ENCODE results near the gene NHERF1. TPM values are rescaled to one million over a fixed set of nuclear protein-coding genes. Genes with fewer than 3 reads are reported as not detected.
A peak's percentile ranks its signal among the peaks of the same experiment; 100 is the strongest.

The NHERF1 gene
- total RNA-seq, 1 donor: 22.1 TPM

DNA sequence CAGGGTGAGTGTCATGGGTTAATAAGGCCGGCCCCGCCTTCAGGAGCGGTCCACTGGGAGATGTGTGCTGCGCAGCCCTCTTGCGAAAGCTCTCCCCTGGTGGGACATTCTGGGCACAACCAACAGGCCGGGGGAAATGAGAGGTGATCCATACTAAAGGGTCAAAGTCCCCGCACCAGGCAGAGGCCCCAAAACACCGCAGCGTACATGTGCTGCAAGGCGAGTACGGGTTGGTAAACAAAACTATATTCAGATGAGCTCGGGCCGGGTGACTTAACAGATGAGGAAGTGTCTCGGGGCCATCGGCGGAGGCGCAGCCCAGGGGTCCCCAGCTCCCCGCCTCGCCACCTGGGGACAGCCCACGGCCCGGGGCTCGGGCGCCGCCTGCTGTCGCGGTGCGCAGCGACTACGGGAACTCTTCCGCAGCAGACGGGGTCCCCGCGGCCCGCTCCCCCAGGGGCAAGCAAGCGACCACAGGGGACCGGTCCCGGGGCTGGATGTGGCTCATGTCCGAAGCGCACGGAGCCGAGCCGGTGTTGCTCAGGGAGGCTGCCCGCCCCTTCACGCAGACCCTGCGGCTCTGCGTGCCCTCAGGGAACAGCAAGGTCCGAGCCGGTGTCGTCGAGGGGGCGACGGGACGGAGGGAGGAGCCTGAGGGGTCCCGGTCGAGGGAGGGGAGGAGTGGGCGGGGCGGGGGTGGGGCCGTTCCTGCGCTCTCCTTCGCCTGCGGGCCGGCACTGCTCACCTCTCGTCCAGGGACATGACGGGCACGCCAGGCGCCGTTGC, 11.7 kb upstream of the NHERF1 start, which contains the start of gene RAB37:
Gene RAB37, plus strand, starts transcription at position 744 of the 786 bp plus-strand sequence. Its CDS starts 17 bp downstream, at position 761.
- Histone ChIP-seq H3K4me3 (ENCODE audit: insufficient read depth, low read length) (peak within 1 kb of the TSS; percentile 7), H3K27ac (ENCODE audit: low read depth, low read length) (no peak within 1 kb of the TSS), H3K27me3 (ENCODE audit: insufficient read depth, low read length) (peaks cover 63% of the 10 kb centered on the region), H3K4me2 (ENCODE audit: insufficient read depth, low read length) (peak within 1 kb of the TSS; percentile 18), H4K20me1 (ENCODE audit: insufficient read depth, low read length) (no peaks in the 10 kb centered on the region), H3K36me3 (ENCODE audit: insufficient read depth, low read length) (no peaks in the 10 kb centered on the region), H3K79me2 (ENCODE audit: insufficient read depth, low read length) (no peaks in the 10 kb centered on the region), H3K9me3 (ENCODE audit: low read depth, low read length) (no peaks in the 10 kb centered on the region), H3K4me1 (ENCODE audit: insufficient read depth, low read length) (no peaks in the 10 kb centered on the region), H2AFZ (ENCODE audit: low read length) (no peak within 1 kb of the TSS)
- peak; percentile 66 for DNase-seq (ENCODE audit: insufficient read length, low spot score, missing footprints)
- TF ChIP-seq, protein P1, sequence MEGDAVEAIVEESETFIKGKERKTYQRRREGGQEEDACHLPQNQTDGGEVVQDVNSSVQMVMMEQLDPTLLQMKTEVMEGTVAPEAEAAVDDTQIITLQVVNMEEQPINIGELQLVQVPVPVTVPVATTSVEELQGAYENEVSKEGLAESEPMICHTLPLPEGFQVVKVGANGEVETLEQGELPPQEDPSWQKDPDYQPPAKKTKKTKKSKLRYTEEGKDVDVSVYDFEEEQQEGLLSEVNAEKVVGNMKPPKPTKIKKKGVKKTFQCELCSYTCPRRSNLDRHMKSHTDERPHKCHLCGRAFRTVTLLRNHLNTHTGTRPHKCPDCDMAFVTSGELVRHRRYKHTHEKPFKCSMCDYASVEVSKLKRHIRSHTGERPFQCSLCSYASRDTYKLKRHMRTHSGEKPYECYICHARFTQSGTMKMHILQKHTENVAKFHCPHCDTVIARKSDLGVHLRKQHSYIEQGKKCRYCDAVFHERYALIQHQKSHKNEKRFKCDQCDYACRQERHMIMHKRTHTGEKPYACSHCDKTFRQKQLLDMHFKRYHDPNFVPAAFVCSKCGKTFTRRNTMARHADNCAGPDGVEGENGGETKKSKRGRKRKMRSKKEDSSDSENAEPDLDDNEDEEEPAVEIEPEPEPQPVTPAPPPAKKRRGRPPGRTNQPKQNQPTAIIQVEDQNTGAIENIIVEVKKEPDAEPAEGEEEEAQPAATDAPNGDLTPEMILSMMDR (IDR thresholded peaks at IDR 0.05; ENCODE audit: extremely low read depth, low read depth, low read length): no peak

GRCh38 chr17:74737299-74738050, 11.0 kb upstream of the NHERF1 start:
- Histone ChIP-seq H3K27ac (ENCODE audit: low read depth, low read length) (no peak overlapping the region), H2AFZ (ENCODE audit: low read length) (no peak overlapping the region)
- peak; percentile 86 for DNase-seq (ENCODE audit: insufficient read length, low spot score, missing footprints)

DNA sequence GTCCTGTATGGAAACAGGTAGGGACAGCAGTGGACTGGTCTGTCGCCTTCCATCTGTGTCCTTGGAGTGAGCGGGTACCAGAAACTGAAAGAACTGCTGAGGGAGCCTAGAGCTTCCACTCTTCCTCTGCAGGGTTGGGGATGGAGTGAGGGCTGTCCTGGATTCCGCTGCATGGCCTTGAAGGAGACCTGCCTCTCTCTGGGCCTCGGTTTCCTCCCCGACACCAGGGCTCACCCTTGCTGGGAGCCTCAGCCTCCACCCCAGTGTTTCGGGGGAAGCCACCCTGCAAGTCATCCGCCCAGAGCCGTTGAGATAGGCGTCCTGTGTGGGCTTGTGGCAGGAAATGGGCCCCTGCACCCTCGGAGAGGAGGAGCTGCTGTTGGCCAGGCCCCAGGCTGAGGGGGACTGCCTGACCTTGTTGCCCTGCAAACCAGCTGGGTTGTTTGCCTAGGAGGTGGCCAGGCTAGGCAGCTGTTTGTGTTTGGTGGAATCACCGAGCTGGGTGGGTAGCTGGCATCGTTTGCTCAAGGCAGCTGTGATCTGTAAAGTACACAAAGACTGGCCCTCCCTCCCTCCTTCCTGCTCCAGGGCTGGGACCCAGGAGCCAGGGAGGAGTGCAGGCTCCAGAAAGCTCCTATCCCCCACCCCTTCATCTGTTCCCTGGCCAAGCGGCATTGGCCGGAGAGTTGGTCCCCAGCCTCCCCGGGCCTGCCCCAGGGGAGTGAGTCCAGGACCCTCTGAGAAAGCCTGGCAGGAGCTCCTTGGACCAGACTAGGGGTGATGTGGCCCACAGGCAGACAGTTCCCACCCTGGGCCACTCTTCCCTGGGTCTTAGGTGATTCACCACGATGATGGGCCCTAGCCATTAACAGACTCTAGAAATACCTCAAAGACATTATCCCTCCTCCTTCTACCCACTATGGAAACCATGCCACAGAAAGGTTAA, 10.1 kb upstream of the NHERF1 start:
- peak; percentile 85 for DNase-seq (ENCODE audit: insufficient read length, low spot score, missing footprints)
- no peaks in the 10 kb centered on the region for H3K9me3 ChIP-seq (ENCODE audit: low read depth, low read length)
- no peak overlapping the region for H2AFZ ChIP-seq (ENCODE audit: low read length)

More at GRCh38 chr17:74737299-74738050, 11.0 kb upstream of the NHERF1 start:
- H3K4me1 ChIP-seq (ENCODE audit: insufficient read depth, low read length): no peaks in the 10 kb centered on the region
- no peaks in the 10 kb centered on the region for H3K79me2 ChIP-seq (ENCODE audit: insufficient read depth, low read length)
- H3K4me3 ChIP-seq (ENCODE audit: insufficient read depth, low read length): no peak overlapping the region
- peaks cover 60% of the 10 kb centered on the region for H3K27me3 ChIP-seq (ENCODE audit: insufficient read depth, low read length)
- no peak overlapping the region for H3K4me2 ChIP-seq (ENCODE audit: insufficient read depth, low read length)
- no peaks in the 10 kb centered on the region for H4K20me1 ChIP-seq (ENCODE audit: insufficient read depth, low read length)
- TF ChIP-seq, protein P1 (IDR thresholded peaks at IDR 0.05; ENCODE audit: extremely low read depth, low read depth, low read length): peak; percentile 29
- H3K9me3 ChIP-seq (ENCODE audit: low read depth, low read length): no peaks in the 10 kb centered on the region
- H3K36me3 ChIP-seq (ENCODE audit: insufficient read depth, low read length): no peaks in the 10 kb centered on the region

More for the DNA sequence above, 10.1 kb upstream of the NHERF1 start:
- H3K27me3 ChIP-seq (ENCODE audit: insufficient read depth, low read length): peaks cover 60% of the 10 kb centered on the region
- H3K79me2 ChIP-seq (ENCODE audit: insufficient read depth, low read length): no peaks in the 10 kb centered on the region
- TF ChIP-seq, protein P1 (IDR thresholded peaks at IDR 0.05; ENCODE audit: extremely low read depth, low read depth, low read length): no peak
- H3K36me3 ChIP-seq (ENCODE audit: insufficient read depth, low read length): no peaks in the 10 kb centered on the region
- no peak overlapping the region for H3K4me3 ChIP-seq (ENCODE audit: insufficient read depth, low read length)
- H3K4me1 ChIP-seq (ENCODE audit: insufficient read depth, low read length): no peaks in the 10 kb centered on the region
- no peak overlapping the region for H3K27ac ChIP-seq (ENCODE audit: low read depth, low read length)
- H4K20me1 ChIP-seq (ENCODE audit: insufficient read depth, low read length): no peaks in the 10 kb centered on the region
- no peak overlapping the region for H3K4me2 ChIP-seq (ENCODE audit: insufficient read depth, low read length)
